Endometrial microvascular endothelial cells (primary cell): ENCODE measurements around the gene TSSK6. TPM values are rescaled to one million over a fixed set of nuclear protein-coding genes. Genes with fewer than 3 reads are reported as not detected.

Source experiments
- in situ Hi-C: cut with HindIII; loops from 2 replicates; pipeline ENCODE4 v1.10.0; 2017; ENCODE audit warnings: low sequenced_read_pairs, low pct_unique_long_range_greater_than_20kb; ENCODE audit errors: inconsistent ontology term
- total RNA-seq: library from RNA; depleted of rRNA; stranded (reverse); fragments of >200 nt; gene quantifications from one replicate; pipeline ENCODE4 v1.2.3, GENCODE V29; 2015; ENCODE audit errors: inconsistent ontology term

TSSK6 gene
- total RNA-seq, result 0.09 TPM

DNA sequence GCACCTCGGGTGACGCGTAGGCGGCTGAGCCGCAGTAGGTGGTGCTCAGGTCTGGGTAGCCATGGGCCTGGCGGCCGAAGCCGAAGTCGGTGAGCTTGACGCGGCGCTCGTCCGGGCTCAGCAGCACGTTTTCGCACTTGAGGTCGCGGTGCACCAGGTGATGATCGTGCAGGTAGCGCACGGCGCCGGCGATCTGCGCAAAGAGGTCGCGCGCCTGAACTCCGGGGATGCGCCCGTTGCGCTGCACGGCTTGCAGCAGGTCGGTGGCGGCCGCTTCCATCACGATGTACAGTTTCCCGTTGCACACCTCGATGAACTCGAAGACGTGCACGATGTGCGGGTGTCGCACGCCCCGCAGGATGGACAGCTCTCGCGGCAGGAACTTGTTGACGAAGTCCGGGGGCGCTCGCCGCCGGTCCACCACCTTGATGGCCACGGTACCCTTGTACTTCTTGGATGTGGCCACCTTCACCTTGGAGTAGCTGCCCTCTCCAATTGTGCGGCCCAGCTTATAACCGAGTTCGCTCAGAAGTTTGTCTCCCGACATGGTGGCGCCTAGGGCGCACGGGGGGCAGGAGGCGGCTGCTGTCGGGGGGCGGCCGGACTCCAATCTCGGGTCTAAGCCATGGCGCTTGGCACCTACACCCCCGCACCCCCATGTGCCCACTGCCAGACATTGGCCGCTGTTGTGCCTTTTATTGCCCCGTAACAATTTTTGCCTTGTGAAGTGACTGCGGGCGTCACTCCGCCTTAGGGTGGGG is at the start of gene TSSK6:
TSSK6 (minus strand) TSS at position 668 of the 761 bp plus-strand sequence; CDS start at position 547, 121 bp downstream.
- in situ Hi-C loops, result no loop called here

DNA sequence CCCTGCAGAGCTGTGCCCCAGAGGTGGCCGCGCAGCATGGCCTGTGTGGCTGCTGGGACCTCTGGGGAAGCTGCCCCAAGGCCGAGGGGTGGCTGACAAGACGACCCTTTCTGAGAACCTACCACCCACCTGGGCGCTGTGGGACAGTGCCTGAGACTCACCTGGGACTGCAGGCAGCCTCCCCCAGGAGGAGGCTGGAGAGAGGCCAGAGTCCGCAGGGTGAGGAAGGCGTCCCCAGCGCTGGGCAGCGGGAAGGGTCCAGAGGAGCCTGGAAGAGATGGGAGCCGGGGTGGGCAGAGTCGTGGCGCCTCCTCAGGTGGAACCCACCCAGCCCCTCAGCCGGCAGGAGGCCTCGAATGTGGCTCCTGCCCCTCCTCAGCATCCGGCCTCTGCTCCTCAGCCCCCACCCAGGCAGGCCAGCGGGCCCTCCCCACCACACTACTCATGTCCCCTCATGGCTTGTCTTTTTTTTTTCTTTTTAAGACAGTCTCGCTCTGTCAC is 48.0 kb upstream of the TSSK6 start:
- in situ Hi-C loops, result no loop called here

DNA sequence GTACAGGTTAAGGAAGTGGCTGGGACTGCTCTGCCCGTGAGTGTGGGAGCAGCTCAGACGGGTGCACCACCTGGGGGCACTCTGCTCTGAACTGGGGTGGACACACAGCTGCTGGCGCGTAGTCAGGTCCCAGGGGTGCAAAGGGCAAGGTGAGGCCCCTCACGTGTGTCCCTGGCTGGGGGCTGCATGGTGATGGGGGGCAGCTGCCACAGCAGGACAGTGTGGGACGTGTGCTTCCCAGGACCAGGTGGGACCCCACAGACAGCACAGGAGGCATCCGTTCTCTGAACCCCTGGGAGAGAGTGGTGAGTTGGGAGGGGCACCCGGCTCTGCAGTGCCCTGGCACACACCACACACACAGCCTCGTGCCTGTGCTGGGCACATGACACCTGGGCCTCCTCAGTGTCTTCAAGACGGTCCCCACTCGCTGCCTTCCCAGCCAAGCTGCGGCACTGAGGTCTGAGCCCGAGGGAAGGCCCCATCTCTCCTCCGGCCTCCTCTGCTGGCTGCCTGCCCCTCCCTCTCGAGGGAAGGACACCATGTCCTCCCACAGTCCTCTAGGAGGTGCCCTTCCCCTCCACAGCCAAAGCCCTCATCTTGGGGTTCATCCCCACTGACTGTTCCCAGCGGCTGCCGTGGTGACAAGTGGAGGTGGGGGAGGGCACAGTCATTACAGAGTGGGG is 47.5 kb upstream of the TSSK6 start:
- in situ Hi-C loops, result no loop called here

DNA sequence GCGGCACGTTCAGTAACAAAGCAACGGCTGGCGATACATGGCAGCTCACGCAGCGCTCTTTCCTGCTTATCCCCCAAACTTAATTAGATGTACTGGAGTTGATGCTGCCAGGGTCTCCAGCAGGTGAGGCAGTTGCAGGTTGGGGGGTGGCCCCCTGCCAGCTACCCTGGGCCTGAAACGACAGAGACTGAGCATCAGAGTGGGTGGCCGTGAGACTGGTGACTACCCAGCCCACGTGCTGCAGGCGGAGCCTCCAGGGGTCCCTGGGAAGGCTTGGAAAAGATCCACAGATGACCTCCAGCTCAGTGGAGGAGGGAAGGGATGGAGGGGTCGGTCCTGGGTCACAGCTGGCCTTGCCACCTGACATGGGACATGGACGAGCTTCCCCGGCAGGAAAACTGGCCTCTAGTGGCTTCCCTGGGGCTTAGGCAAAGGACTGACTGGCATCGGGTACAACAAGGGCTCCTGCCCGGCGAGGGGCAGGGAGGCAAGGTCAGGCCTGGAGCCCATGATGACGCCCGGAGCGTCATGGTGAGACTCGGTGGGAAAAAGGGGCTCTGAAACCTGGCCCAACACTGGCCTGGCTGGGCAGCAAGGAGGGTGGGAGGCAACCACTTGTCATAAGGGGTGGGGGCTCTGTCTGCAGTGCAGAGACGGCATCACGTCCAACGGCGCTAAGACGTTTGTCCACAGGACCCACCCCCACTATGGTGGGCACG is 46.8 kb upstream of the TSSK6 start:
- in situ Hi-C loops, result no loop called here

DNA sequence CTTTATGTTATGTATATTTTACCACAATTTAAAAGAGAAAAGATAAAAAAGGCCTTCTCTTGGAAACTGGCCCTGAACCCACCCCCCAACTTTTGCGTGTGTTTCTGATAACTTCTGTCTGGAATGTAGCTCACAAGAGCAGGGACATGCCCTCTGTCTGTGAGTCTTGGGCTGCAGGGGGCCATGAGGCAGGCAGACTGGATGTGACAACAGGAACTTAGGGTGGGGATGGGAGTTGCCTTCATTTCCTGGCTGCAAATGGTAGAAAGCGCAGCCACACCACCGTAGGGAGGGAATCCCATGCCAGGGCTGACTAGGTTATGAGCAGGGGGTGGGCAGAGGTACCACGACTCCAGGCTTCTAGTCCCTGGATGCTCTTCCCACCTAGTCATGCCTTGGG is 44.6 kb upstream of the TSSK6 start:
- in situ Hi-C loops, result no loop called here

DNA sequence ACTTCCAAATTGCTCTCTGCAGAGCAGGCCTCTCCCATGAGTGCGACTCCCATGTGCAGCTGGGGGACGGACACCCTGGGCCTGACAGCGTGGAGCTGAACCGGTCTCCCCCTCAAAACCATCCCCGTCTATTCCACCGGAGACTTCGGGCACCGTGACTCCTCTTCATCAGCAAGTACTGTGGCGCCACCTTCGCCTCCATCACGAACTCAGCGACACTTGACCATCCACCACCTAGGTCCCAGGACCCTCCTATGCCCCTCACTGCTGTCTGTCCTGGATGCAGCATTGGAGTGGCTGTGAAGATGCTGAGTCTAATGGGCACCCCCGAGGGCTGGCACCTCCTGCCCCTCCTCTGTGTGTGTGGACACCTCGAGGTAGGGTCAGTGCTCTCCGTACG is 43.3 kb upstream of the TSSK6 start:
- in situ Hi-C loops, result no loop called here

DNA sequence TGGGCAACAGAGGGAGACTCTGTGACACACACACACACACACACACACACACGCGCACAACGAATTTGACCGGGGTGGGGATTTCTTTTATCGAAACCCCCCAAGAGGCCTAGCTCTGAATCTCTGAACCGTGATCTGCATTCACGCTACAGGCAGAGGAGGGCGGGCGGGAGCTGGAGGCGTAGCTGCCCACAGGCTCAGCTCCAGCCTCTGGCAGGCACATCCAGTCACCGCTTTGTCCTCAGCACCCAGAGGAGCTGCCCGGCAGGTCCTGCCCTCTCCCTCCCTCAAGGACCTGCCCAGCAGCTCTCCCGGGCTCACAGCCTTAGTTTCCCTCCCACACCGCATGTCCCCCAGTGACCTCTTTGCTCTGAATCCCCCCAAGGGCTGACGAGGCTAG is 42.7 kb upstream of the TSSK6 start:
- in situ Hi-C loops, result no loop called here

DNA sequence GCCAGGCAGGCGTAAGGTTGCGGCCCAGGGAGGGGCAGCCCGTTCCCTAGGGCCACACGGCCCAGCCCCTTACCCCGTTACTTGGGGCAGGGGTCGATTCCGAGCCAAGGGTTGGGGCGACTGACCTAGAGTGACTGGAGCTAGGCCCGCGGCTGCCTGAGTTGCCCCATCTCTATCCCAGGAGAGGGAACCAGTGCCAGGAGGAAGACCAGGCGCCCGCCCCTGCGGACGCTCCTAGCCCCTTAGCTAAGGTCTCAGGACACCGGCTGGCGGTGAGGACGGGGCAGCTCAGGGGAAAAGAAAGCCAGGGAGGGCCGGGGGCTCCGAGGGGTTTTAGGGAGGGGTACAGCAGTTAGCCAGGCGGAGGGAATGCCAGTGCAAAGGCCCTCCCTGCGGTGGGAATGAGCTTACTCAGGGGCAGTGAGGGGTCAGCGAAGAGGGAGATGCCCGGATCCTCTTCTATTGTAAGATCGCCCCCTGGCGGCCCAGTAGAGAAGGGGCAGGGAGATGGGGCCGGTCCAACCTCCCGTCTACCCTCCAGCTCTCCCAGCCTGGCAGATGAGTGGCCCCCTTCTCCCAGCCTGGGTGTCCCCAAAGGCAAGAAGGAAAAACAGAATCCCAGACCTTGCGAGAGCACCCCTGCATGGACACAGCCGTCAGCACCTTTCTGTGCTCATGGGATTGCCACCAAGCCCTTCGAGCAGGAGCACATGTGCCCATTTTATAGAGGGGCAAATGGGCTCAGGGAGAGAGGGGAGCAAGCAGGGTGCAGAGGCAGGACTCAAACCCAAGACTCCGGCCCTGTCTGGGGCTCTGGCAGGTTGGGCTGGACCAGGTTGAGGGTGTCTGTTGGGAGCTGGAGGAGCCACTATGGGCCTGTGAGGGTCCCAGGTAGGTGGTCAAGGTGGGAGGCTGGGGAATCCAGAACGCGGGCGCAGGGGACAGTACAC is 39.0 kb upstream of the TSSK6 start:
- in situ Hi-C loops, result no loop called here

DNA sequence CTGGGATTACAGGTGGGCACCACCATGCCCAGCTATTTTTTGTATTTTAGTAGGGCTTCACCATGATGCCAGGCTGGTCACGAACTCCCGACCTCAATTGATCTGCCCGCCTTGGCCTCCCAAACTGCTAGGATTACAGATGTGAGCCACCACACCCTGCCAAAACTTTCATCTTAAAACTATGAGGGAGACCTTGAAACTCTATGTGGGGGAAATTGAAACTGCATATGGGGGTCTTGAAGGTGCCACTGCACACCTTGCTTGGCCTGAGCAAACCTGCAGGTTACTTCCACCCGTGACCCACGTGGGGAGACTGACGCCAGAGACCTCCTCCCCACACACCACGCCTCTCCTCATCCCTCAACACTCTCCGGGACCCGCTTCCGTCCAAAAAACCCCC is 38.3 kb upstream of the TSSK6 start:
- in situ Hi-C loops, result no loop called here

DNA sequence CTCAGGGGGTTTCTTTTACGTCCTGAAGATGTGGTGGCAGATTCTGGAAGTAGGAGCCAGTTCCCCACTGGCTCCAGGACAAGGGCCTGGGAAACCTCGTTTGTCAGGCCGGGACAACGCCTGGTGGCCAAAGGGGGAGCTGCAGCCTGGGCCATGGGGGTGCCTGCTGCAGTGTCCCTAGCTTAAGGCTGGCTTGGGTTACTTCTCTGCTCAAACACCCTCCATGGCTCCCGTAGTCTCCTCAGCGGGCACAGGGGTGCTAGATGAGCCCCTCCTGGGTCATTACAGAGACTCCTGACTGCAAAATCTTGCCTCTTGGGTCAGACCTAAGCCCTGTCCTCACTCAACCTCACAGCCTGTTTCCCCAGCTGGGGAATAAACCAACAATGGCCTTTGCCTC is 37.5 kb upstream of the TSSK6 start:
- in situ Hi-C loops, result no loop called here

DNA sequence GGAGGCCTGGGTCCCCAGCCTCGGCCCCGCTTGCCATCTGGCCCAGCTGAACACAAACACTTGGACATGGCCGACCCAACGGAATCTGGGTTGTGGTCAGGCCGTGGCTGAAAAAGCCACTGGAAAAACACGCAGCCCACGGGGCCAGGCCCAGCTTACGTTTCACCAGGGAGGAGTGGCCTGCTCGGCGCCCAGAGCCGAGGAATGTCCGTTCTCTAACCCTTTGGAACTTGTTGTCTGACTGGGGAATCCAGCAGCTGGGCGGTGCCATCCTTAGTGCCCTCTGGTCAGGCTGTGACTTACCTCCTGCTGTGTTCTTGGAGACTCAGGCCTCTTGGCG is 36.5 kb upstream of the TSSK6 start:
- in situ Hi-C loops, result no loop called here

DNA sequence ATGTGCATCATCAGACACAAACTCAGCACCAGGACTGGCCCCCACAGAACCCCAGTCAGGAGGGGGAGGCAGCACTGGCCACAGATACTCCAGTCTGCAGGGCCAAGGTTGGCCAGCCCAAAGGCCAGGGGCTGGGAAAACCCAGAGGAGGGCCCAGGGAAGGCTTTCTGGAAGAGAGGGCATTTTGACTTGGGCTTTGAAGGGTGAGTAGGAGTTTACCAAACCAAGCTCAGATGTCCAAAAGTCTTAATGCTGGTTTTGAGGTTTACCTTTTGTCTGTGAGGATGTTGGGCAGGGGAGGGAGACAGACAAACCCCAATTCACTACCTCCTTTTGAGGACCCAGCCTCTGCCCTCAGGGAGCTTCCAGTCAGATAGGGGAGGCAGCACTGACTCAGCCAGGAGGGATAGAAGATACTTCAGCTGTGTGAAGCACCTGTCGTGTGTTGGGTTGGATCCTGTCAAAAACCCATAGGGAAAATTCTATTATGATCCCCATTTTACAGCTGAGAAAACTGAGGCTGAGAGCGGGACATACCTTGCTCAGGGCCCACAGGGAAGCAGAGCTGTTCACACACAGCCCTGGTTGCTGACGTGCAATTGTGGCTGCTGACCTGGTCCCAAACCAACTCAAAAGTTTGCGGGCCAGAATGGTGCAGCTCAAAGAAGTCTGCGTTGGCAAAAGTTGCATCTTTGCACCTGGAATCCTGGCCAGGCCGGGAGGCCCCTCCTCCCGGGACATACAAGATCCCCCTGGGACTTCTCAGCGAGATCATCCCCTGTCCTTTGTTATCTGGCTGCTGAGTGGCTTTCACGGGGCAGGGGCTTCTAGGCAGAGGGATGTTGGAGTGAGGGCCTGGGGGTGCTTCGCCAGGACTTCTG is 35.9 kb upstream of the TSSK6 start:
- in situ Hi-C loops, result no loop called here

DNA sequence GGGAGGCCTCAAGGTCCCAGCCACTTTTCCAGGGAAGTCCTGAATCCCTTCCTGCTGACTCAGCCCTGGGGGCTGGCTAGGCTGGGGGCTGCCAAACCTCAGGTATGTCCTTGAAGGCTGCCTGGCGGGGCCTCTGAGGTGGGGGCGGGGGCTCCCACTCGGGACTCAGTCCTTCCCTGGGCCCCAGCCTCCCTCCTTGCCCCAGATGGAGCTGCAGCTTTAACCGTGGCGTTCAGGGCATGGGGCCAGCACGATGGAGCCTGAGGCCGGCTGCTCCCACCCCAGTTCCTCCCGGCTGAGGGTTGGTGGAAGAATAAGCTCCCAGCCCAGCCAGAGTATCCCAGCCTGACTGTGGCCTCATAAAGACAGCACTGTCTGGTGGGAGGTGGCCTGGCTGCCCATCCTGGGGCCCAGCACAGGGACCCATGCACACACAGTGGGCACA is 35.2 kb upstream of the TSSK6 start:
- in situ Hi-C loops, result no loop called here

DNA sequence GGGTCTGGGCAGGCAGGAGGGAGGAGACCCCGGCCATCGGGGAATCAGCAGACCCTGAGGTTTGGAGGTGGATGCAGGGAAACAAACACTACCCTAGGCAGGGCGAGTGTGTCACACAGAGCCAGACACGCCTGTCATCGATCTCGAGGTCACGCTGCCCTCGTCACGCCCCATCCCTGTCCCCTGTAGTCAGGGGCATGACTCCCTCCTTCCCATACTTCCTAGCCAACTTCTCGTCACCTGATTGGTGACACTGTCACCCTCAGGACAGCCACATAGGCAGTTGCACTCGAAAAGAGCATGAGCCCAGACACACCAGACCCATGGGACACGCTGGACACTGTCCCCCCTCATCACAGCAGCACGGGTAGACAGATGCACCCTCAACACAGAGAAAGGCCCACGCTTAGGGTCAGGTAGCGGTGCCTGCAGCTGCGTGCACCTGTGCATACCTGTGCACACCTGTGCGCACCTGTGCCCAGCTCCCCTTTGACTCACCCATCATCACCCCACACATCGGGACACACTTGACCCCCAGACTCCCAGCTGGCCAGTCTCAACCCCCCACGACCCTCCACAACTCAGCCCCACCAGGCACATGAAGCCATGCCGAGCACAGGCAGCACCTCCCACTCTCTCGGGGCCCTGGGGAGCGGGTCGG is 34.6 kb upstream of the TSSK6 start:
- in situ Hi-C loops, result no loop called here

DNA sequence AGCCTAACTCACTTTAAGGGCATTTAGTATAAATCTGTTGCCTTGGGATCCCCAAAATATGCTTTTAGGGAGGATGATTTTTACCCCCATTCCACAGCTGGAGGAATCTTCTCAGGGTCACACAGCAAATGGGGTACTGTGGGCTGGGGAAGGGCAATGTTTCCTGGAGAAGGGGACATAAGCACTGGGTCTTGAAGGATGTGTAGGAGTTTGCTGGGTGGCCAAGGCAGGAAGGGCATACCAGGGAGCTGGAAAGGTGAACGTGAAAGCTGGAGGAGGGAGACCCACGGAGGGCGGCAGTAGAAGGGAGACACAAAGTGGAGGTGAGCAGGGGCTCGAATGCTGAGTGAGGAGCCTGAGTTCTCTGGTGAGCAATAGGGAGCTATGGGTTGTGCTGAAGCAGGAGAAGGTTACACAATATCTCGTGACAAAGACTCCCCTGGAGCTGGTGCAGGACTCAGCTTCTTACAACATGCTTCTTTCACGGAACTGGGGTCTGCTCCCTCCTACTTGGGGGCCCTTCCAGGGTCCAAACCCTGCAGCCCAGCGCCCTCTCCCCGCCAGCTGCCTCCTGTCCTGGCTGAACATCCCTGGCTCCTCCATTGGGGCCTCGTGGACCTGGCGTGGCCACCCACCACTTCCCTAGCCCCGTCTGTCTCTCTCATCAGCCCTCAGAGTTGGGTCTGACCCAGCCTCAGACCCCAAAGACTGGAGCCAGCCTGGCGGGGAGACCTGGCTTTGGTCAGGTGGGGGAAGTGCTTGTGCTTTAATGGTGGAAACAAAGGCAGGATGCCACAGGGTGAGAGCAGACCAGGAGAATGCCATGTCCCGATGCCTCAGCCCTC is 33.8 kb upstream of the TSSK6 start:
- in situ Hi-C loops, result no loop called here

DNA sequence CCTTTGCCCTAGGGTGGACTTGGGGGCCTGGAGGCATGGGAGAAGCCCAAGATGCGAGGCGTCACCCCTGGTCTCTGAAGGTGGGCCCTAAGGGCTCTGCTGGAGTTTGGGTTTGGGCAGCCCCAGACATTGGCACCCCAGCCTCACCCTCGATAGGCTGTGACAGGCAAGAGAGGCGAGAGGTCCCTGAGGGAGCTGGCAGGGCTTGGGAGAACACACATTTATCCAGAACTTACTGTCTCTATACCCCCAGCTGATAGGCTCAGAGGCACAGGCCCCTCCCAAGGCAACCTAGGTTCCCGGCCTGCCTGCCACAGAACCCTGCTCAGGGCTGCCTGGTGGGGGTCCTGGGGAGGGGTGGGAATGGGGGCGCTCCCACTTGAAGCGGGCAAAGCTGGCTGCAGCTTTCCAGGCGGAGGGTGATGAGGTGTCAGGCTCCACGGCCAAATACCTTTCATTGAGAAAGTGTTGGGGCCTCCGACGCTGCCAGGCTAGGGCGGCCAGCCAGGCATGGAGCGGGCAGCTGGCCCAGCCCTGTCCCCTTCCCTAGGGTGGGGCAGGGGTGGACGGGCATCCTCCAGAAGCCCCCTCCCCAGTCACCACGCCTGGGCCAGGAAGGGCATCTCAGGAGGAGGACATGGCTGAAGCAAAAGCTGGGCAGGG is 32.5 kb upstream of the TSSK6 start:
- in situ Hi-C loops, result no loop called here
